ENCODE measurements around the gene TSPAN31. TPM values are rescaled to one million over a fixed set of nuclear protein-coding genes. Genes with fewer than 3 reads are reported as not detected.

Gene TSPAN31
- total and polyA plus RNA-seq, 9 of the 15 experiments (the other 6 are each of a cell fraction or from before 2014, with no cell fraction given): 11.3 to 26.4 (median 14.3) TPM

DNA sequence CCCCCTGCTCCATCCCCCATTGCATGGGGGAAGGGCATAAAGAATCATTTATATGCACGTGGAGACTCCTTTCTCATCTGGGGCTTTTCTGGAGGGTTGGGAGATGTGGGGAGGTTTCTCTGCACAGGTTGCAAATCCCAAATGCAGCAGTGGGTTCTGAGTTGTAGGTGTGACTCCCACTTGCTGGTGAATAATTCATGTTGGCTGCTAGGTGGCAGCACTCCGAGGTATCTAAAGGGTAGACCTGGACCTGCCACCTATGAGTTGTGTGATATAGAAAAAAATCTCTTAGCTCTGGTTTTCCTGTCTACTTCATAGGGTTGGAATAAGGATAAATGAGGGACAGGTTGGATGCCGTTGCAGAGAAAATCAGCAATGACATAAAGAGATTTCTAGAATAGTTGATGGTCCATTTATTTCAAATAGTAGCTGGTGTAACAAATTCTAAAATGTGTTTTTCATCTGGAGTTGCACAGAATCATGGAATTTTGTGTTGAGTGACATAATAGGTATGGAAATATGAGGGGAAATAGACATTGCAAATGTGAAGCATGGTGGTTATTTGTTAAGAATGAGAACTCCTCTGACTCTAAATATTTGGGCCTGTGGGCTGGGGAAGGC, 14.6 kb downstream of the TSPAN31 start:
- in situ Hi-C loops (cut with MboI) (no loop called here), intact Hi-C loops (cut with micrococcal nuclease) (loop anchor here (2.0 kb wide), 1 partner anchor 55 kb away; no protein-coding TSS in a partner anchor)
- Histone ChIP-seq H3K4me1 (replicated peaks in 1 of 2; ENCODE audit: control insufficient read depth in 2 of 2, insufficient read depth in 2 of 2, low read length in 2 of 2) (peaks cover 10 to 24% of the 10 kb centered on the region in 2 experiments; a peak in 4 of 5 replicates), H3K4me2 (ENCODE audit: insufficient read depth, low read length) (no peak overlapping the region), H3K27ac (ENCODE audit: extremely low read depth, low read depth, low read length) (no peak overlapping the region), H3K9me1 (ENCODE audit: control insufficient read depth, insufficient read depth, low read length) (no peaks in the 10 kb centered on the region), H4K20me1 (replicated peaks; ENCODE audit: control insufficient read depth, insufficient read depth, low read length) (no peaks in the 10 kb centered on the region), H3K9me3 (replicated peaks; ENCODE audit: control insufficient read depth, insufficient read depth, low read depth, low read length) (no peaks in the 10 kb centered on the region), H3K9ac (ENCODE audit: insufficient read depth in 1 of 2, low read depth in 2 of 2, low read length in 2 of 2) (no peak overlapping the region), H3K27me3 (ENCODE audit: control insufficient read depth in 2 of 2, insufficient read depth in 2 of 2, low read length in 2 of 2) (no peaks in the 10 kb centered on the region), H3K4me3 (no peak overlapping the region), H3K36me3 (ENCODE audit: control insufficient read depth, insufficient read depth, low read length) (peaks cover 15% of the 10 kb centered on the region; the same call in 2 of the 3 replicates), H2AFZ (ENCODE audit: low read depth, low read length) (no peak overlapping the region), H3K79me2 (ENCODE audit: control insufficient read depth, insufficient read depth, low read length) (peaks cover 11% of the 10 kb centered on the region; the same call in 2 of the 3 replicates)
- ChIA-PET POLR2A (interaction anchor here (0.6 to 2.3 kb wide), 5 partner anchors 8 to 22 kb away, joined by 3 to 11 read pairs (median 3); partner anchors contain the start of genes EEF1AKMT3, METTL1 and TSPAN31), CTCF (ENCODE audit: low intra/inter-chr PET ratio) (interaction anchor here (0.5 to 1.4 kb wide), 2 partner anchors 146 to 496 kb away, joined by 3 to 6 read pairs; no protein-coding TSS in a partner anchor)
- WGBS (ENCODE audit: insufficient coverage, low coverage, missing lambda C conversion rate): 18% methylated on average over 3 of the region's 3 CpGs
- DNase-seq (ENCODE audit: extremely low read depth in 1 of 4, low spot score in 3 of 4) (peak in 2 of 4 experiments; percentile 37 to 58), ATAC-seq (peak; percentile 37), FAIRE-seq (peak; percentile 68)
- no TSS peak for BruUV-seq (replicated peaks)
- TF ChIP-seq MIER1 (IDR thresholded peaks at IDR 0.05; ENCODE audit: low read depth) (no peak), EWSR1 (IDR thresholded peaks at IDR 0.05; ENCODE audit: borderline replicate concordance, low read depth, partially characterized antibody) (no peak), ARHGAP35 (IDR thresholded peaks at IDR 0.05; ENCODE audit: partially characterized antibody) (no peak), HNRNPLL (IDR thresholded peaks at IDR 0.05; ENCODE audit: low read depth, low read length, poor library complexity, severe bottlenecking) (no peak), SMC3 (conservative IDR thresholded peaks at IDR 0.05; ENCODE audit: insufficient read depth, low read depth, low read length) (no peak), TFAM (CRISPR knock-in tag; conservative IDR thresholded peaks at IDR 0.05) (no peak), OTX1 (CRISPR knock-in tag; IDR thresholded peaks at IDR 0.05) (no peak), ZNF695 (CRISPR knock-in tag; IDR thresholded peaks at IDR 0.05) (no peak), KLF10 (CRISPR knock-in tag; IDR thresholded peaks at IDR 0.05) (no peak), DACH1 (IDR thresholded peaks at IDR 0.05; ENCODE audit: partially characterized antibody) (no peak), RAD21 (CRISPR knock-in tag; conservative IDR thresholded peaks at IDR 0.05 in 1 of 2, IDR thresholded peaks at IDR 0.05 in 1 of 2) (0 out of 4 replicates have a peak, but pooled peaks of 1 of the 2 experiments have one; percentile 8), ZNF121 (CRISPR knock-in tag; conservative IDR thresholded peaks at IDR 0.05) (no peak), NFE2L1 (tag; IDR thresholded peaks at IDR 0.05; ENCODE audit: borderline replicate concordance, low read depth) (no peak)
- TF ChIP-seq, protein P1, sequence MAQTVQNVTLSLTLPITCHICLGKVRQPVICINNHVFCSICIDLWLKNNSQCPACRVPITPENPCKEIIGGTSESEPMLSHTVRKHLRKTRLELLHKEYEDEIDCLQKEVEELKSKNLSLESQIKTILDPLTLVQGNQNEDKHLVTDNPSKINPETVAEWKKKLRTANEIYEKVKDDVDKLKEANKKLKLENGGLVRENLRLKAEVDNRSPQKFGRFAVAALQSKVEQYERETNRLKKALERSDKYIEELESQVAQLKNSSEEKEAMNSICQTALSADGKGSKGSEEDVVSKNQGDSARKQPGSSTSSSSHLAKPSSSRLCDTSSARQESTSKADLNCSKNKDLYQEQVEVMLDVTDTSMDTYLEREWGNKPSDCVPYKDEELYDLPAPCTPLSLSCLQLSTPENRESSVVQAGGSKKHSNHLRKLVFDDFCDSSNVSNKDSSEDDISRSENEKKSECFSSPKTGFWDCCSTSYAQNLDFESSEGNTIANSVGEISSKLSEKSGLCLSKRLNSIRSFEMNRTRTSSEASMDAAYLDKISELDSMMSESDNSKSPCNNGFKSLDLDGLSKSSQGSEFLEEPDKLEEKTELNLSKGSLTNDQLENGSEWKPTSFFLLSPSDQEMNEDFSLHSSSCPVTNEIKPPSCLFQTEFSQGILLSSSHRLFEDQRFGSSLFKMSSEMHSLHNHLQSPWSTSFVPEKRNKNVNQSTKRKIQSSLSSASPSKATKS (CRISPR knock-in tag; IDR thresholded peaks at IDR 0.05): no peak
- TF ChIP-seq, protein P2, sequence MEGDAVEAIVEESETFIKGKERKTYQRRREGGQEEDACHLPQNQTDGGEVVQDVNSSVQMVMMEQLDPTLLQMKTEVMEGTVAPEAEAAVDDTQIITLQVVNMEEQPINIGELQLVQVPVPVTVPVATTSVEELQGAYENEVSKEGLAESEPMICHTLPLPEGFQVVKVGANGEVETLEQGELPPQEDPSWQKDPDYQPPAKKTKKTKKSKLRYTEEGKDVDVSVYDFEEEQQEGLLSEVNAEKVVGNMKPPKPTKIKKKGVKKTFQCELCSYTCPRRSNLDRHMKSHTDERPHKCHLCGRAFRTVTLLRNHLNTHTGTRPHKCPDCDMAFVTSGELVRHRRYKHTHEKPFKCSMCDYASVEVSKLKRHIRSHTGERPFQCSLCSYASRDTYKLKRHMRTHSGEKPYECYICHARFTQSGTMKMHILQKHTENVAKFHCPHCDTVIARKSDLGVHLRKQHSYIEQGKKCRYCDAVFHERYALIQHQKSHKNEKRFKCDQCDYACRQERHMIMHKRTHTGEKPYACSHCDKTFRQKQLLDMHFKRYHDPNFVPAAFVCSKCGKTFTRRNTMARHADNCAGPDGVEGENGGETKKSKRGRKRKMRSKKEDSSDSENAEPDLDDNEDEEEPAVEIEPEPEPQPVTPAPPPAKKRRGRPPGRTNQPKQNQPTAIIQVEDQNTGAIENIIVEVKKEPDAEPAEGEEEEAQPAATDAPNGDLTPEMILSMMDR (IDR thresholded peaks at IDR 0.05 in 2 of 3, conservative IDR thresholded peaks at IDR 0.05 in 1 of 3; ENCODE audit: insufficient read depth in 2 of 3, low read depth in 1 of 3, low read length in 3 of 3): peak; percentile 50 to 65 (median 59); a peak in 5 of 6 replicates

Measured in K562 (cell line).